GM19035 (cell line): ENCODE results near the gene CYREN.

Experiments used
- ATAC-seq: cut with Tn5 transposase; IDR thresholded peaks from one replicate; pipeline ENCODE4 v1.9.1; 2021; ENCODE audit not compliant: unreplicated experiment

CYREN gene

GRCh38 chr7:135197906-135198655 is 27.6 kb upstream of the CYREN start:
- ATAC-seq: no peak

- ATAC-seq: no peak
Measured at GRCh38 chr7:135197343-135197742, 26.8 kb upstream of the CYREN start.

GRCh38 chr7:135195968-135196629 is 25.6 kb upstream of the CYREN start:
- no peak for ATAC-seq

GRCh38 chr7:135195156-135195555 is 24.6 kb upstream of the CYREN start:
- ATAC-seq: no peak

- ATAC-seq: no peak
Measured at GRCh38 chr7:135194494-135195095, 24.1 kb upstream of the CYREN start.

- ATAC-seq: no peak
Measured at GRCh38 chr7:135193615-135194081, 23.1 kb upstream of the CYREN start.

GRCh38 chr7:135192914-135193536 is 22.5 kb upstream of the CYREN start:
- no peak for ATAC-seq

- no peak for ATAC-seq
Measured at GRCh38 chr7:135190703-135191102, 20.2 kb upstream of the CYREN start.

GRCh38 chr7:135189961-135190360 is 19.5 kb upstream of the CYREN start:
- ATAC-seq: no peak

GRCh38 chr7:135189221-135189662 is 18.7 kb upstream of the CYREN start:
- no peak for ATAC-seq

- ATAC-seq: peak; percentile 53
Measured at GRCh38 chr7:135188298-135188984, 17.9 kb upstream of the CYREN start.

- peak; percentile 58 for ATAC-seq
Measured at GRCh38 chr7:135186841-135187253, 16.3 kb upstream of the CYREN start.

GRCh38 chr7:135186261-135186540 is 15.7 kb upstream of the CYREN start:
- peak; percentile 14 for ATAC-seq

- ATAC-seq: no peak
Measured at GRCh38 chr7:135185471-135186260, 15.2 kb upstream of the CYREN start.

- no peak for ATAC-seq
Measured at GRCh38 chr7:135184254-135184841, 13.8 kb upstream of the CYREN start.

- no peak for ATAC-seq
Measured at GRCh38 chr7:135183478-135183877, 13.0 kb upstream of the CYREN start.

- ATAC-seq: no peak
Measured at GRCh38 chr7:135181929-135182678, 11.6 kb upstream of the CYREN start.

GRCh38 chr7:135181261-135181928 is 10.9 kb upstream of the CYREN start:
- no peak for ATAC-seq

- ATAC-seq: no peak
Measured at GRCh38 chr7:135180122-135180521, 9.6 kb upstream of the CYREN start.
